Natural killer cell (primary cell): ENCODE measurements around the gene DOCK1. TPM values are rescaled to one million over a fixed set of nuclear protein-coding genes. Genes with fewer than 3 reads are reported as not detected.
"Not testable (repeated sequence)": the region's sequence is repeated elsewhere in the genome, so short reads cannot be mapped to it uniquely, and the experiment has no call there.

Experiments
- ATAC-seq, 3 donors: fragments of 150-1000 bp in 2 of 3; fragments of 200-7000 bp in 1 of 3; cut with Tn5 transposase; 1 replicate in 1 of 3; 2 replicates in 2 of 3; pipeline ENCODE4 v1.10.0; 2021; ENCODE audit warnings: mild to moderate bottlenecking in 2 of 3, moderate library complexity in 2 of 3
- DNase-seq, 2 donors: peaks; one replicate each; pipeline versions ENCODE4 v3.0.0 to v3.0.0-alpha.2; 2013 to 2021; ENCODE audit warnings: mixed read lengths in 1 of 2
- H3K27ac ChIP-seq: one replicate; pipeline ENCODE4 v1.5.1; 2013; ENCODE audit warnings: mild to moderate bottlenecking, low read length
- H3K27me3 ChIP-seq: one replicate; pipeline ENCODE4 v1.6.1; 2013; ENCODE audit warnings: low read length; ENCODE audit not compliant: control insufficient read depth, insufficient read depth
- H3K36me3 ChIP-seq: one replicate; pipeline ENCODE4 v1.6.1; 2013; ENCODE audit warnings: low read length; ENCODE audit not compliant: control insufficient read depth, insufficient read depth
- H3K4me1 ChIP-seq: one replicate; pipeline ENCODE4 v1.6.1; 2013; ENCODE audit warnings: low read length; ENCODE audit not compliant: control insufficient read depth, insufficient read depth
- H3K4me3 ChIP-seq: one replicate; pipeline ENCODE4 v1.5.1; 2013; ENCODE audit warnings: low read length
- H3K9me3 ChIP-seq: one replicate; pipeline ENCODE4 v1.6.1; 2013; ENCODE audit warnings: low read length; ENCODE audit not compliant: control insufficient read depth, insufficient read depth
- H3K27ac Mint-ChIP-seq, 2 donors: one replicate each; pipeline ENCODE4 v1.8.0; 2022; ENCODE audit warnings: mild to moderate bottlenecking in 2 of 2, mixed read lengths in 2 of 2, moderate library complexity in 1 of 2
- H3K27me3 Mint-ChIP-seq, 2 donors: one replicate each; pipeline ENCODE4 v1.8.0; 2022; ENCODE audit warnings: low read depth in 2 of 2, mixed read lengths in 2 of 2
- H3K36me3 Mint-ChIP-seq: one replicate; pipeline ENCODE4 v1.8.0; 2022; ENCODE audit warnings: mixed read lengths
- H3K4me1 Mint-ChIP-seq, 2 donors: one replicate each; pipeline ENCODE4 v1.8.0; 2022; ENCODE audit warnings: mixed read lengths in 2 of 2
- H3K4me3 Mint-ChIP-seq: one replicate; pipeline ENCODE4 v1.8.0; 2022; ENCODE audit warnings: mild to moderate bottlenecking, moderate library complexity, mixed read lengths
- H3K9me3 Mint-ChIP-seq, 2 donors: one replicate each; pipeline ENCODE4 v1.8.0; 2022; ENCODE audit warnings: mixed read lengths in 2 of 2
- WGBS: methylation state at CpG from one replicate; pipeline ENCODE4 v1.1.7; 2013; ENCODE audit warnings: missing lambda C conversion rate; ENCODE audit not compliant: insufficient coverage; 5-methylcytosine and 5-hydroxymethylcytosine counted together
- intact Hi-C: fragments of 100-400 bp; cut with micrococcal nuclease; formaldehyde crosslinking; loops from one replicate; pipeline ENCODE4 v1.14.2; 2022
- total RNA-seq, 4 donors: library from RNA; stranded (reverse); fragments of 120-200 nt in 1 of 4; gene quantifications; one replicate each; pipeline versions ENCODE4 v1.2.3 to v1.2.4, GENCODE V29; 2013 to 2022
- TF ChIP-seq, protein P1 (sequence below): fragments of 200-600 bp; IDR thresholded peaks from one replicate; pipeline ENCODE4 v1.8.0; 2022; ENCODE audit warnings: antibody characterized with exemption

The DOCK1 gene
- total RNA-seq, 3 donors from 2014 or later (not counting 1 experiment from before 2014, with no cell fraction given), result 0.07 to 0.12 (median 0.08) TPM

DNA sequence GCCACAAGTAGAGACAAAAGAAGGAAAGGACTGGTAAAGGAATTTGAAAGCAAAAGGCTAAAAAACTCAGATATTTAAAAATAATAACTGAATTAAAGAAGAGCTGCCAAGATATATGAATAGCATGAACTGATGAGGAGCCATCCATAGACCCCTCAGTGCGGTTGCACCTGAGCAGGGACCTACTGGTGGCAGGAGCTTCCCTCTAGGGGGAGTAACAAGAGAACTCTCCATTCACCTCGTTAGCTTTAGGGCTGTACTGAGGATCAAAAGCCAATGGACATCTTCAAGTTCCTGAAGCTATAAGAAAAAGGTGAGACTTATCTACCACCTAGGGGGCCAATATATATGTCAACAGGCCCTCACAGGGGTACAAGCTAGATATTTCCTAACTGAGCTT is 27.8 kb upstream of the DOCK1 start:
- TF ChIP-seq, protein P1, sequence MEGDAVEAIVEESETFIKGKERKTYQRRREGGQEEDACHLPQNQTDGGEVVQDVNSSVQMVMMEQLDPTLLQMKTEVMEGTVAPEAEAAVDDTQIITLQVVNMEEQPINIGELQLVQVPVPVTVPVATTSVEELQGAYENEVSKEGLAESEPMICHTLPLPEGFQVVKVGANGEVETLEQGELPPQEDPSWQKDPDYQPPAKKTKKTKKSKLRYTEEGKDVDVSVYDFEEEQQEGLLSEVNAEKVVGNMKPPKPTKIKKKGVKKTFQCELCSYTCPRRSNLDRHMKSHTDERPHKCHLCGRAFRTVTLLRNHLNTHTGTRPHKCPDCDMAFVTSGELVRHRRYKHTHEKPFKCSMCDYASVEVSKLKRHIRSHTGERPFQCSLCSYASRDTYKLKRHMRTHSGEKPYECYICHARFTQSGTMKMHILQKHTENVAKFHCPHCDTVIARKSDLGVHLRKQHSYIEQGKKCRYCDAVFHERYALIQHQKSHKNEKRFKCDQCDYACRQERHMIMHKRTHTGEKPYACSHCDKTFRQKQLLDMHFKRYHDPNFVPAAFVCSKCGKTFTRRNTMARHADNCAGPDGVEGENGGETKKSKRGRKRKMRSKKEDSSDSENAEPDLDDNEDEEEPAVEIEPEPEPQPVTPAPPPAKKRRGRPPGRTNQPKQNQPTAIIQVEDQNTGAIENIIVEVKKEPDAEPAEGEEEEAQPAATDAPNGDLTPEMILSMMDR, result no peak
- no peaks in the 10 kb centered on the region for H3K36me3 ChIP-seq
- no peaks in the 10 kb centered on the region for H3K27me3 ChIP-seq
- WGBS, result 73% methylated on average over 2 of the region's 2 CpGs
- intact Hi-C loops, result no loop called here
- Mint-ChIP-seq H3K36me3 (no peaks in the 10 kb centered on the region), H3K27me3 (peaks cover 6 to 14% of the 10 kb centered on the region in 2 donors), H3K9me3 (no peaks in the 10 kb centered on the region), H3K27ac (no peak overlapping the region), H3K4me1 (no peaks in the 10 kb centered on the region), H3K4me3 (no peak overlapping the region)
- no peak overlapping the region for H3K27ac ChIP-seq
- ATAC-seq (no peak), DNase-seq (no peak)
- H3K4me3 ChIP-seq, result no peak overlapping the region
- no peaks in the 10 kb centered on the region for H3K9me3 ChIP-seq
- no peaks in the 10 kb centered on the region for H3K4me1 ChIP-seq

DNA sequence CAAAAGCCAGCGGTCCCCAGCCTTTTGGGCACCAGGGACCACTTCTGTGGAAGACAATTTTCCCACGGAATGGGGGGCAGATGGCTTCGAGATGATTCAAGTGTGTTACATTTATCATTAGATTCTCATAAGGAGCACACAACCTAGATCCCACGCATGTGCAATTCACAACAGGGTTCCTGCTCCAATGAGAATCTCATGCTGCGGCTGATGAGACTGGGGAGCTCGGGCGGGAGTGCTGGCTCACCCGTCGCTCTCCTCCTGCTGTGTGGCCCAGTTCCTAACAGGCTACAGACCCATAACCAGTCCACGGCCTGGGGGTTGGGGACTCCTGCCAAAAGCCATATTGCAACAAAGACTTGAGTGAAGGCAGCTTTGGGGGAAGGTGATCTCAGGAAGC is 26.6 kb upstream of the DOCK1 start:
- Mint-ChIP-seq H3K4me1 (no peaks in the 10 kb centered on the region), H3K27ac (no peak overlapping the region), H3K27me3 (peaks cover 6 to 12% of the 10 kb centered on the region in 2 donors), H3K9me3 (no peaks in the 10 kb centered on the region), H3K36me3 (no peaks in the 10 kb centered on the region), H3K4me3 (no peak overlapping the region)
- no peaks in the 10 kb centered on the region for H3K27me3 ChIP-seq
- WGBS, result 93% methylated on average over 10 of the region's 10 CpGs
- no peaks in the 10 kb centered on the region for H3K36me3 ChIP-seq
- TF ChIP-seq, protein P1, result no peak
- H3K4me1 ChIP-seq, result no peaks in the 10 kb centered on the region
- intact Hi-C loops, result no loop called here
- H3K27ac ChIP-seq, result no peak overlapping the region
- DNase-seq (no peak), ATAC-seq (no peak)
- no peaks in the 10 kb centered on the region for H3K9me3 ChIP-seq
- H3K4me3 ChIP-seq, result no peak overlapping the region

DNA sequence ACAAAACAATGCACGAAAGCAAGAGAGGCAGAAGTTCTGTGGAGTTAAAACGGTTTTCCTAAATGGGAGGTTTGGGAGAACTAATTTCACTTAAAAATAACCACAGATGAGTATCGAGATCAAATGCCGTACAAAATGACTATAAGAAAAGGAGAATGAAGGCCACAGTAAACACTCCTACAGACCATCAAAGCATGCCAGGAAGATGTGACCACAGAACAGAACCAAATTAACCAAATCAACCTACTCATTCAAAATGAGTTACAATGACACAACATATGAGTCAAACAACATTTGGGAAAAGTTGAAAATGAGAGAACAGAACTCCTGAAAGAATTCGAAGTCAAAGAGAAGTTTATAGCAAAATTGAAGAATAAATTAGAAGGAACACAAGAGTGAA is 24.3 kb upstream of the DOCK1 start:
- Mint-ChIP-seq H3K4me3 (no peak overlapping the region), H3K36me3 (no peaks in the 10 kb centered on the region), H3K9me3 (no peaks in the 10 kb centered on the region), H3K4me1 (no peaks in the 10 kb centered on the region), H3K27ac (no peak overlapping the region), H3K27me3 (peaks cover 6 to 11% of the 10 kb centered on the region in 2 donors)
- no peak overlapping the region for H3K27ac ChIP-seq
- no peaks in the 10 kb centered on the region for H3K9me3 ChIP-seq
- intact Hi-C loops, result no loop called here
- TF ChIP-seq, protein P1, result no peak
- DNase-seq (no peak), ATAC-seq (no peak)
- H3K4me1 ChIP-seq, result no peaks in the 10 kb centered on the region
- H3K27me3 ChIP-seq, result no peaks in the 10 kb centered on the region
- 100% methylated on average over 1 of the region's 5 CpGs for WGBS
- H3K4me3 ChIP-seq, result no peak overlapping the region
- no peaks in the 10 kb centered on the region for H3K36me3 ChIP-seq

DNA sequence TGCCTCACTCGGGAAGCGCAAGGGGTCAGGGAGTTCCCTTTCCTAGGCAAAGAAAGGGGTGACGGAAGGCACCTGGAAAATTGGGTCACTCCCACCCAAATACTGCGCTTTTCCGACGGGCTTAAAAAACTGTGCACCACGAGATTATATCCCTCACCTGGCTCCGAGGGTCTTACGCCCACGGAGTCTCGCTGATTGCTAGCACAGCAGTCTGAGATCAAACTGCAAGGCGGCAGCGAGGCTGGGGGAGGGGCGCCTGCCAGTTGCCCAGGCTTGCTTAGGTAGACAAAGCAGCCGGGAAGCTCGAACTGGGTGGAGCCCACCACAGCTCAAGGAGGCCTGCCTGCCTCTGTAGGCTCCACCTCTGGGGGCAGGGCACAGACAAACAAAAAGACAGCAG is 23.2 kb upstream of the DOCK1 start:
- peaks cover 6 to 11% of the 10 kb centered on the region in 2 donors for H3K27me3 Mint-ChIP-seq
- H3K4me3 ChIP-seq, H3K4me1 ChIP-seq, ATAC-seq, H3K9me3 ChIP-seq, H3K27me3 ChIP-seq, H3K9me3 Mint-ChIP-seq, DNase-seq, intact Hi-C loops, H3K36me3 Mint-ChIP-seq, H3K4me1 Mint-ChIP-seq, H3K27ac Mint-ChIP-seq, H3K27ac ChIP-seq, H3K36me3 ChIP-seq, H3K4me3 Mint-ChIP-seq: not testable (repeated sequence)
- WGBS, result 50% methylated on average over 14 of the region's 16 CpGs

DNA sequence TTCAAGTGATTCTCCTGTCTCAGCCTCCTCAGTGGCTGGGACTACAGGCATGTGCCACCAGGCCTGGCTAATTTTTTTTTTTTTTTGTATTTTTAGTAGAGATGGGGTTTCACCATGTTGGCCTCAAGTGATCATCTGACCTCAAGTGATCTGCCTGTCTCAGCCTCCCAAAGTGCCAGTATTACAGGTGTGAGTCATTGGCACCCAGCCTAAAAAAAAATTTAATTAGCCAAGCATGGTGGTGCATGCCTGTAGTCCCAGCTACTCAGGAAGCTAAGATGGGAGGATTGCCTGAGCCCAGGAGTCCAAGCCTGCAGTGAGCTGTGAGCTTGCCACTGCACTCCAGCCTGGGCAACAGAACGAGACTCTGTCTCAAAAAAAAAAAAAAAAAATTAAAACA is 16.8 kb upstream of the DOCK1 start:
- H3K36me3 Mint-ChIP-seq, H3K27me3 ChIP-seq, H3K27ac Mint-ChIP-seq, H3K27ac ChIP-seq, H3K4me3 ChIP-seq, H3K9me3 ChIP-seq, ATAC-seq, H3K27me3 Mint-ChIP-seq, H3K9me3 Mint-ChIP-seq, DNase-seq, H3K36me3 ChIP-seq, H3K4me1 Mint-ChIP-seq, intact Hi-C loops, H3K4me1 ChIP-seq, H3K4me3 Mint-ChIP-seq: not testable (repeated sequence)
- 75% methylated on average over 1 of the region's 1 CpG for WGBS
